IMR-90 (cell line): ENCODE data around the gene LRATD1.

Experiments used
- BHLHE40 ChIP-seq: fragments of 150-350 bp; IDR thresholded peaks from 2 replicates; pipeline ENCODE4 v1.6.1; 2016; ENCODE audit warnings: mild to moderate bottlenecking, low read depth, low read length
- CEBPB ChIP-seq: IDR thresholded peaks from 2 replicates; pipeline ENCODE4 v1.6.1; 2012; ENCODE audit warnings: low read depth, low read length, improper control_type of control experiment
- POLR2A ChIP-seq: IDR thresholded peaks from 2 replicates; pipeline ENCODE4 v1.6.1; 2012; ENCODE audit warnings: mild to moderate bottlenecking, low read depth, low read length
- RFX5 ChIP-seq: IDR thresholded peaks from 2 replicates; pipeline ENCODE4 v1.8.0; 2012; ENCODE audit warnings: low read depth, mild to moderate bottlenecking, low read length, moderate library complexity
- TF ChIP-seq, protein P1 (sequence below): conservative IDR thresholded peaks from 2 replicates; pipeline ENCODE4 v1.5.1; 2012; ENCODE audit warnings: mild to moderate bottlenecking, low read depth, low read length, improper control_type of control experiment
- TF ChIP-seq, protein P2 (sequence below): fragments of 150-350 bp; IDR thresholded peaks from 2 replicates; pipeline ENCODE4 v1.6.1; 2017; ENCODE audit warnings: mild to moderate bottlenecking, antibody characterized with exemption, low read length, low read depth

DNA sequence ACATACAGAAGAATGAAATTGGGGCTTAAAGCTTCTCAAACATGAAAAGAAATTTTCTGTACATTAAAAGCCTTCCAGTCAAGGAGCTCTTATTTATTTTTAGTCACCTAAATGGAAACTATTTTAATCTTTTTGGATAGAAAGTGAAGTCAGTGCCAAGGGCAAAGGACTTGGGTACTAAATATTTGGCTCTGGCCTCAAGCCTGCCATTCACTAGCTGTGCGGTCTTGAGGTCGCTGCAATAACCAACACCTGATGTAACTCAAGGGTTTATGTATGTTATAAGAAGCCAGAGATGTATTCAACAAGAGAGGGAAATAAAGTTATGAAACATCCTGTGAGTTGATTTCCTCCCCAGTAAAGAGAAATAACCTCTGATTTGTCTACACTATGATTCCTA is 49.5 kb upstream of the LRATD1 start:
- TF ChIP-seq POLR2A (no peak), CEBPB (no peak), RFX5 (no peak), BHLHE40 (no peak)
- TF ChIP-seq, protein P1, sequence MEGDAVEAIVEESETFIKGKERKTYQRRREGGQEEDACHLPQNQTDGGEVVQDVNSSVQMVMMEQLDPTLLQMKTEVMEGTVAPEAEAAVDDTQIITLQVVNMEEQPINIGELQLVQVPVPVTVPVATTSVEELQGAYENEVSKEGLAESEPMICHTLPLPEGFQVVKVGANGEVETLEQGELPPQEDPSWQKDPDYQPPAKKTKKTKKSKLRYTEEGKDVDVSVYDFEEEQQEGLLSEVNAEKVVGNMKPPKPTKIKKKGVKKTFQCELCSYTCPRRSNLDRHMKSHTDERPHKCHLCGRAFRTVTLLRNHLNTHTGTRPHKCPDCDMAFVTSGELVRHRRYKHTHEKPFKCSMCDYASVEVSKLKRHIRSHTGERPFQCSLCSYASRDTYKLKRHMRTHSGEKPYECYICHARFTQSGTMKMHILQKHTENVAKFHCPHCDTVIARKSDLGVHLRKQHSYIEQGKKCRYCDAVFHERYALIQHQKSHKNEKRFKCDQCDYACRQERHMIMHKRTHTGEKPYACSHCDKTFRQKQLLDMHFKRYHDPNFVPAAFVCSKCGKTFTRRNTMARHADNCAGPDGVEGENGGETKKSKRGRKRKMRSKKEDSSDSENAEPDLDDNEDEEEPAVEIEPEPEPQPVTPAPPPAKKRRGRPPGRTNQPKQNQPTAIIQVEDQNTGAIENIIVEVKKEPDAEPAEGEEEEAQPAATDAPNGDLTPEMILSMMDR = no peak
- TF ChIP-seq, protein P2, sequence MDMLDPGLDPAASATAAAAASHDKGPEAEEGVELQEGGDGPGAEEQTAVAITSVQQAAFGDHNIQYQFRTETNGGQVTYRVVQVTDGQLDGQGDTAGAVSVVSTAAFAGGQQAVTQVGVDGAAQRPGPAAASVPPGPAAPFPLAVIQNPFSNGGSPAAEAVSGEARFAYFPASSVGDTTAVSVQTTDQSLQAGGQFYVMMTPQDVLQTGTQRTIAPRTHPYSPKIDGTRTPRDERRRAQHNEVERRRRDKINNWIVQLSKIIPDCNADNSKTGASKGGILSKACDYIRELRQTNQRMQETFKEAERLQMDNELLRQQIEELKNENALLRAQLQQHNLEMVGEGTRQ = no peak
